Embryonic facial prominence (tissue), 1 donor: ENCODE data around the gene TMED6.
"Not testable (repeated sequence)": the region's sequence is repeated elsewhere in the genome, so short reads cannot be mapped to it uniquely, and the experiment has no call there.

ENCODE experiments used
- DNase-seq: peaks from one replicate; pipeline ENCODE4 v3.0.0-alpha.2; 2016; ENCODE audit errors: extremely low spot score

The TMED6 gene

GRCh38 chr16:69301861-69302260 lies 49.7 kb downstream of the TMED6 start:
- DNase-seq = no peak

- DNase-seq = no peak
Measured at GRCh38 chr16:69301187-69301586, 50.4 kb downstream of the TMED6 start.

- no peak for DNase-seq
Measured at GRCh38 chr16:69298261-69298660, 53.3 kb downstream of the TMED6 start.

GRCh38 chr16:69296771-69297170 lies 54.8 kb downstream of the TMED6 start:
- DNase-seq = not testable (repeated sequence)

GRCh38 chr16:69294051-69294450 lies 57.5 kb downstream of the TMED6 start:
- no peak for DNase-seq

GRCh38 chr16:69293401-69293800 lies 58.2 kb downstream of the TMED6 start:
- no peak for DNase-seq
